BE2C (cell line): ENCODE results near the gene CDC27. TPM values are rescaled to one million over a fixed set of nuclear protein-coding genes. Genes with fewer than 3 reads are reported as not detected.
A peak's percentile ranks its signal among the peaks of the same experiment; 100 is the strongest.

ENCODE experiments used
- DNase-seq: peaks from one replicate; pipeline ENCODE4 v3.0.0-alpha.2; 2020
- H3K27me3 ChIP-seq: fragments of 250-450 bp; sonication (Bioruptor Pico); 2 replicates; pipeline ENCODE4 v1.5.1; 2020; ENCODE audit warnings: mild to moderate bottlenecking
- H3K36me3 ChIP-seq: fragments of 250-450 bp; sonication (Bioruptor Pico); 2 replicates; pipeline ENCODE4 v1.5.1; 2020; ENCODE audit warnings: mild to moderate bottlenecking
- H3K4me1 ChIP-seq: fragments of 250-450 bp; sonication (Bioruptor Pico); 2 replicates; pipeline ENCODE4 v1.5.1; 2020
- H3K4me3 ChIP-seq: 2 replicates; pipeline ENCODE4 v1.5.1; 2011; ENCODE audit warnings: low read depth, low read length
- H3K9me3 ChIP-seq: fragments of 250-450 bp; sonication (Bioruptor Pico); 2 replicates; pipeline ENCODE4 v1.5.1; 2020
- polyA plus RNA-seq: library from polyadenylated mRNA; unstranded; fragments of >200 nt; gene quantifications from one replicate; pipeline ENCODE4 v1.2.1, GENCODE V29; 2012; ENCODE audit warnings: low read depth, missing spikeins; ENCODE audit not compliant: insufficient read length, insufficient read depth
- TF ChIP-seq, protein P1 (sequence below): IDR thresholded peaks from 2 replicates; pipeline ENCODE4 v1.5.1; 2012; ENCODE audit warnings: mild to moderate bottlenecking, low read depth, low read length

Gene CDC27, protein sequence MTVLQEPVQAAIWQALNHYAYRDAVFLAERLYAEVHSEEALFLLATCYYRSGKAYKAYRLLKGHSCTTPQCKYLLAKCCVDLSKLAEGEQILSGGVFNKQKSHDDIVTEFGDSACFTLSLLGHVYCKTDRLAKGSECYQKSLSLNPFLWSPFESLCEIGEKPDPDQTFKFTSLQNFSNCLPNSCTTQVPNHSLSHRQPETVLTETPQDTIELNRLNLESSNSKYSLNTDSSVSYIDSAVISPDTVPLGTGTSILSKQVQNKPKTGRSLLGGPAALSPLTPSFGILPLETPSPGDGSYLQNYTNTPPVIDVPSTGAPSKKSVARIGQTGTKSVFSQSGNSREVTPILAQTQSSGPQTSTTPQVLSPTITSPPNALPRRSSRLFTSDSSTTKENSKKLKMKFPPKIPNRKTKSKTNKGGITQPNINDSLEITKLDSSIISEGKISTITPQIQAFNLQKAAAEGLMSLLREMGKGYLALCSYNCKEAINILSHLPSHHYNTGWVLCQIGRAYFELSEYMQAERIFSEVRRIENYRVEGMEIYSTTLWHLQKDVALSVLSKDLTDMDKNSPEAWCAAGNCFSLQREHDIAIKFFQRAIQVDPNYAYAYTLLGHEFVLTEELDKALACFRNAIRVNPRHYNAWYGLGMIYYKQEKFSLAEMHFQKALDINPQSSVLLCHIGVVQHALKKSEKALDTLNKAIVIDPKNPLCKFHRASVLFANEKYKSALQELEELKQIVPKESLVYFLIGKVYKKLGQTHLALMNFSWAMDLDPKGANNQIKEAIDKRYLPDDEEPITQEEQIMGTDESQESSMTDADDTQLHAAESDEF
- polyA plus RNA-seq, result 31.7 TPM

DNA sequence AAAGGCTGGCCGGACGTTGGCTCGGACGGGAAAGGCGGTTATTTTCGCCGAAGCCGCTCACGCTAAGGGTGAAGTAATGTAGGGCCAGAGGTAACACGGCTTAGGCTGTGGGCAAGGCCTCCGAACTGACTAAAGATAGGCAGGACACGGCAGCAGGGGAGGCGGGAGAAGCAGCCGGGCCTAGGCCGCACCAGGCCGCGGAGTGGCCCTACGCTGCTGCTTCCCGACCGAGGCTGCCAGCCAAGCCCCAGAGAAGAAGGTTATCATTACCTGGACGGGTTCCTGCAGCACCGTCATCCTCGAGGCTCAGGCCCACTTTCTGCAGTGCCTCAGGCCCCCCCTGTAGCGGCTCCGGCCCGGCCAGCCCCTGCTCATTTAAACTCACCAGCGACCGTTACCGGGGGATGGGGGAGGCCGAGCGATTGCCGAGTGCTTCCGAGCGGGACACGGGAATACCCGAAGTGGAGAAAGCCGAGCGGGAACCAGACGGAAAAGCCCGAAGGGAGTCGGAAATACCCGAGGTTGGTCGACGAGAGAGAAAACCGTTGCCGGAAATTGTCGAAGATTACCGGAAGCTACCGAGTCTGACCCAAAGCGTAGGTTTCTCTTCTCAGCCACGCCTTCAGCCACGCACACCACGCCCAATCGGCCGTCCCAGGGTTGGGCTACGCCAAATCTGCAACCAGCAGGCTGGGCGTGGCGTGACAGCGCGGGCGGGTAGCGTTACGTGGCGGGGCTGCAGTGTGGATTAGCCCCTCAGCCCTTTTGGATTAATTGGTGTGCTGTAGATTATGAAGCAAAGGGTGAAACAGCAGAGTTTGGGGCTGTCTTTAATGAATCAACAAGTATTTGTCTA lies at the start of gene CDC27:
Gene CDC27, minus strand, starts transcription at position 420 of the 856 bp plus-strand sequence. Its CDS starts 123 bp downstream, at position 297.
- Histone ChIP-seq H3K4me1 (no peaks in the 10 kb centered on the region; the same call in 1 of the 2 replicates), H3K27me3 (no peaks in the 10 kb centered on the region), H3K36me3 (no peaks in the 10 kb centered on the region), H3K4me3 (peak within 1 kb of the TSS; percentile 85), H3K9me3 (no peaks in the 10 kb centered on the region)
- peak; percentile 100 for DNase-seq
- TF ChIP-seq, protein P1, sequence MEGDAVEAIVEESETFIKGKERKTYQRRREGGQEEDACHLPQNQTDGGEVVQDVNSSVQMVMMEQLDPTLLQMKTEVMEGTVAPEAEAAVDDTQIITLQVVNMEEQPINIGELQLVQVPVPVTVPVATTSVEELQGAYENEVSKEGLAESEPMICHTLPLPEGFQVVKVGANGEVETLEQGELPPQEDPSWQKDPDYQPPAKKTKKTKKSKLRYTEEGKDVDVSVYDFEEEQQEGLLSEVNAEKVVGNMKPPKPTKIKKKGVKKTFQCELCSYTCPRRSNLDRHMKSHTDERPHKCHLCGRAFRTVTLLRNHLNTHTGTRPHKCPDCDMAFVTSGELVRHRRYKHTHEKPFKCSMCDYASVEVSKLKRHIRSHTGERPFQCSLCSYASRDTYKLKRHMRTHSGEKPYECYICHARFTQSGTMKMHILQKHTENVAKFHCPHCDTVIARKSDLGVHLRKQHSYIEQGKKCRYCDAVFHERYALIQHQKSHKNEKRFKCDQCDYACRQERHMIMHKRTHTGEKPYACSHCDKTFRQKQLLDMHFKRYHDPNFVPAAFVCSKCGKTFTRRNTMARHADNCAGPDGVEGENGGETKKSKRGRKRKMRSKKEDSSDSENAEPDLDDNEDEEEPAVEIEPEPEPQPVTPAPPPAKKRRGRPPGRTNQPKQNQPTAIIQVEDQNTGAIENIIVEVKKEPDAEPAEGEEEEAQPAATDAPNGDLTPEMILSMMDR, result no peak

DNA sequence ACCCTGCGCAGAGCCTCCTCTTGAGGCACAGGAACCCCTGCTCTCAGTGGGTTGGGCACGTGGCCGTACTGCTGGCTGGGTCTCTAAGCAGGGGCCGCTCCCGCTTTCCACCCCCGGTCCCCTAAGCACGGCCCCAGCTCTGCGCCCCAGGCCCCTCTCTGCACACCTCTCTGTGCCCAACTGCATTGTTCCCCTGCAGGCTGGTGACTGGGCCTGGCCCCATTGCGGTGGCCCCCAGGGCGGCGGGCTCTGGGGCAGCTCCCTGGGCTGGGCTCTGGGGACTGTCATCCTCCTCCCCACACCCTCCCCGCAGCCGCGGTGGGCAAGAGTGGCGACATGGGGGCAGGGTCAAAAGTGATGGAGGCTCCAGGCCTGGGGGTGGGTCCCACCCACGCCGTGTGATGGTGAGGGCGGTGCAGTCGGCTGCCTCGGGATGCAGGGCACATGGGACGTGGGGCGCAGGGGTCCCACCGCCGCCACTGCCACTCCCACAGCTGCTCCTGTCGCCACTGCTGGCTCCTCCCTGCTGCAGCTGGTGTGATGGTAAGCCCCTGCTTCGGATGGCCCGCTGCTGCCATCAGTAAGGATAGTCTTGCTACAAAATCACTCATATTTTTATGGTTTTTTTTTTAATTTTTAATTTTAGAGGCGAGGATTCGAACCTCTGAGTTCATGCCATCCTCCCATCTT lies 49.4 kb upstream of the CDC27 start:
- no peak for DNase-seq
- Histone ChIP-seq H3K4me1 (peaks cover 15% of the 10 kb centered on the region), H3K4me3 (no peak overlapping the region), H3K9me3 (no peaks in the 10 kb centered on the region), H3K36me3 (no peaks in the 10 kb centered on the region), H3K27me3 (no peaks in the 10 kb centered on the region)
- TF ChIP-seq, protein P1, result no peak

DNA sequence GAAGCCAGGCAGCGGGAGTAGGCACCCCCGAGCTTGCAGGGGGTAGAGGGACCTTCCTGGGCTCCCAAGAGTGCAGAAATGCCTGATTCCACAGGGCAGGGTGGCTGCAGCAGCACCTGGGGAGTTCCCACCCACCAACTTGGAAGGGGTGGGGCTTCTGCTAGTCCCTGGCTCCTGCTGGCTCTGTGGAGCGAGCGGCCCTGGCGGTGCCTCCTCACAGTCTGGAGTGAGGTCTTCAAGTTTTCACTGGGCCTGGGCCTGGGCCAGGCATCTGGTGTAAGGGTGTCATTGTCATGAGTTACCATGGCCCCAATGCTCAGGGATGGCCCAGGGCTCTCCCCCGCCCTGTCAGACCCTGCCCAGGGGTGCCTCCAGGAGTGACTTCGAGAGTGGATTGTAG lies 48.7 kb upstream of the CDC27 start:
- Histone ChIP-seq H3K4me1 (peaks cover 15% of the 10 kb centered on the region), H3K27me3 (no peaks in the 10 kb centered on the region), H3K4me3 (no peak overlapping the region), H3K36me3 (no peaks in the 10 kb centered on the region), H3K9me3 (no peaks in the 10 kb centered on the region)
- TF ChIP-seq, protein P1, result no peak
- DNase-seq, result no peak

DNA sequence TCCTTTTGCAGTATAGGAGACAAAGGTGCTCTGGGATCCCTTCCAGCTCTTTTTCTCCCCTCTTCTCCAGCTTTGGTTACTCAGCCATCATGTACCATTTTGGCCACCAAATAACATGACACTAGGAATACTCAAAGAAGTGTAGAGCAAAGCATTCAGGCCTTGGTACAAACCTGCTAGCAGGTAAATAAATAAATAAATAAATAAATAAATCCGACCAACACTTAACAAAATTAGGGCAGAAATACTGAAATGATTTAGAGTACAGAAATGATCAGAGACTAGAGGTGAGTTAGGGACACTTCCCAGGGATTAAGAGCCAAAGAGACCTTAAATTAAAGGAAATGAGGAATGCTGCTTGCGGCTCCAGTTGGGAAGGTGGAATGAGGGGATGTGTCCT lies 46.8 kb upstream of the CDC27 start:
- no peaks in the 10 kb centered on the region for H3K36me3 ChIP-seq
- TF ChIP-seq, protein P1, result no peak
- H3K4me1 ChIP-seq, result peaks cover 15% of the 10 kb centered on the region
- no peaks in the 10 kb centered on the region for H3K9me3 ChIP-seq
- no peak for DNase-seq
- no peaks in the 10 kb centered on the region for H3K27me3 ChIP-seq
- H3K4me3 ChIP-seq, result no peak overlapping the region

DNA sequence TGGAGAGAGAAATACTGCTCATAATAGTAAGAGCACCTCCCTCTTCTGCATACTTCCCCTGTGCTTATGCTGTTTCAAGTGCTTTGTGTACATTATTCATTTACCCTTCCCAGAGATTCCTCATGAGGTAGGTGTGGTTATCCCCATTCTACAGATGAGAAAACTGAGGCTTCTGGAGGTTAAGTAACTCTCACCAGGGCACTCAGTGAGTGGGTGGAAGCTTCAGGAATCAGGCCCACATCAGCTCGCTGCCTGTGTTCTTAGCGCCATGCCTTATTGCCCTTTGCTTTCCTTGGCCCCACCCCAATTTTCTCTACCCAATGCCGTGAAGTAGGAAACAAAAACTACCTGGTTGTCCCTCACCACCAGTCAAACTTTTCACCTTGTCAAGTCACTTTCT lies 46.4 kb upstream of the CDC27 start:
- Histone ChIP-seq H3K9me3 (no peaks in the 10 kb centered on the region), H3K27me3 (no peaks in the 10 kb centered on the region), H3K4me1 (peaks cover 12% of the 10 kb centered on the region), H3K36me3 (no peaks in the 10 kb centered on the region), H3K4me3 (no peak overlapping the region)
- TF ChIP-seq, protein P1, result no peak
- DNase-seq, result no peak
